H1 (cell line): Measurements from ENCODE around the gene CSF2. TPM values are rescaled to one million over a fixed set of nuclear protein-coding genes. Genes with fewer than 3 reads are reported as not detected.

ENCODE experiments used
- CTCF ChIA-PET: fragments of 300-600 bp; sonication (Branson Sonifier 250); formaldehyde crosslinking; loops from one replicate; lab custom pipeline; 2021; ENCODE audit not compliant: partially characterized antibody; lab: Charles Lee
- POLR2A ChIA-PET: fragments of 300-600 bp; sonication (Branson Sonifier 250); formaldehyde crosslinking; loops from one replicate; lab custom pipeline; 2021; ENCODE audit warnings: inconsistent platforms; ENCODE audit not compliant: partially characterized antibody; lab: Charles Lee
- DNase-seq, 2 experiments: peaks; one replicate each; pipeline versions ENCODE4 v3.0.0 to v3.0.0-alpha.2; 2010 to 2022; ENCODE audit warnings: low spot score in 2 of 2, low read depth in 1 of 2, mixed read lengths in 1 of 2
- FAIRE-seq: peaks from 2 replicates; lab custom pipeline; 2011; peaks lifted over from hg19 to GRCh38; lab: Jason Lieb, UNC
- H2AFZ ChIP-seq: 2 replicates; pipeline ENCODE4 v1.8.1; 2012; ENCODE audit warnings: low read length, inconsistent platforms
- H2AK5ac ChIP-seq: 2 replicates; pipeline ENCODE4 v1.6.1; 2013; ENCODE audit warnings: low read depth, low read length
- H2BK120ac ChIP-seq: replicated peaks from 2 replicates; pipeline ENCODE3; 2013; ENCODE audit warnings: low read depth, low read length, inconsistent platforms
- H2BK12ac ChIP-seq: 2 replicates; pipeline ENCODE4 v1.6.1; 2013; ENCODE audit warnings: low read depth, low read length
- H2BK15ac ChIP-seq: 2 replicates; pipeline ENCODE4 v1.6.1; 2013; ENCODE audit warnings: low read length
- H2BK20ac ChIP-seq: 2 replicates; pipeline ENCODE4 v1.6.1; 2013; ENCODE audit warnings: low read length
- H2BK5ac ChIP-seq: 2 replicates; pipeline ENCODE4 v1.6.1; 2013; ENCODE audit warnings: low read depth, low read length
- H3K14ac ChIP-seq: 2 replicates; pipeline ENCODE4 v1.6.1; 2013; ENCODE audit warnings: inconsistent platforms; ENCODE audit not compliant: insufficient read length
- H3K18ac ChIP-seq: 2 replicates; pipeline ENCODE4 v1.6.1; 2013; ENCODE audit warnings: low read length; ENCODE audit errors: extremely low read depth
- H3K23ac ChIP-seq: 2 replicates; pipeline ENCODE4 v1.6.1; 2013; ENCODE audit warnings: inconsistent platforms; ENCODE audit not compliant: insufficient read length
- H3K23me2 ChIP-seq: 2 replicates; pipeline ENCODE4 v1.6.1; 2013; ENCODE audit warnings: low read depth, low read length
- H3K27ac ChIP-seq: 2 replicates; pipeline ENCODE4 v1.6.1; 2011; ENCODE audit warnings: low read depth, low read length, inconsistent platforms
- H3K27me3 ChIP-seq, 4 experiments: replicated peaks in 1 of 4; 1 replicate in 1 of 4; 2 replicates in 3 of 4; pipeline versions ENCODE4 v1.6.1 to v1.8.1; 2011 to 2013; ENCODE audit warnings: low read length in 3 of 4, mild to moderate bottlenecking in 3 of 4, inconsistent platforms in 2 of 4, mixed read lengths in 2 of 4, moderate library complexity in 1 of 4; ENCODE audit not compliant: control insufficient read depth in 3 of 4, insufficient read depth in 3 of 4; ENCODE audit errors: extremely low read depth in 1 of 4
- H3K36me3 ChIP-seq, 4 experiments: 2 replicates each; pipeline versions ENCODE4 v1.6.1 to v1.8.1; 2011 to 2013; ENCODE audit warnings: mild to moderate bottlenecking in 4 of 4, low read length in 3 of 4, moderate library complexity in 2 of 4, control low read depth in 1 of 4, inconsistent platforms in 1 of 4; ENCODE audit not compliant: insufficient read depth in 4 of 4, control insufficient read depth in 2 of 4
- H3K4ac ChIP-seq: replicated peaks from 2 replicates; pipeline ENCODE3; 2013; ENCODE audit warnings: low read length, low read depth, mixed read lengths, inconsistent platforms; ENCODE audit not compliant: insufficient read length
- H3K4me1 ChIP-seq, 4 experiments: replicated peaks in 1 of 4; 1 replicate in 1 of 4; 2 replicates in 3 of 4; pipeline versions ENCODE4 v1.6.1 to v1.8.1; 2011 to 2013; ENCODE audit warnings: low read length in 3 of 4, inconsistent platforms in 2 of 4, mixed read lengths in 1 of 4; ENCODE audit not compliant: insufficient read depth in 4 of 4, control insufficient read depth in 3 of 4
- H3K4me2 ChIP-seq, 2 experiments: 2 replicates each; pipeline versions ENCODE4 v1.6.1 to v1.8.1; 2011 to 2013; ENCODE audit warnings: low read depth in 2 of 2, low read length in 2 of 2, control low read depth in 1 of 2, inconsistent platforms in 1 of 2, mild to moderate bottlenecking in 1 of 2; ENCODE audit not compliant: insufficient read depth in 1 of 2
- H3K4me3 ChIP-seq, 4 experiments: fragments of 200-600, 300-600 bp in 1 of 4; sonication (generic), shearing (Covaris generic), sonication (Bioruptor Twin) in 1 of 4; 2 replicates each; pipeline versions ENCODE4 v1.5.1 to v1.8.1; 2011 to 2016; ENCODE audit warnings: low read length in 4 of 4, low read depth in 3 of 4, control low read depth in 2 of 4, inconsistent platforms in 2 of 4, mild to moderate bottlenecking in 2 of 4, mixed read lengths in 1 of 4, moderate library complexity in 1 of 4; ENCODE audit not compliant: insufficient read depth in 2 of 4; ENCODE audit errors: extremely low read depth in 1 of 4
- H3K56ac ChIP-seq: replicated peaks from 2 replicates; pipeline ENCODE3; 2013; ENCODE audit warnings: low read depth, mild to moderate bottlenecking, mixed read lengths, low read length, inconsistent platforms; ENCODE audit not compliant: insufficient read length
- H3K79me1 ChIP-seq: 2 replicates; pipeline ENCODE4 v1.6.1; 2013; ENCODE audit warnings: low read depth, low read length, control low read depth
- H3K79me2 ChIP-seq, 2 experiments: 2 replicates each; pipeline versions ENCODE4 v1.6.1 to v1.8.1; 2012 to 2013; ENCODE audit warnings: low read length in 2 of 2, mild to moderate bottlenecking in 2 of 2, inconsistent platforms in 1 of 2; ENCODE audit not compliant: insufficient read depth in 2 of 2, control insufficient read depth in 1 of 2
- H3K9ac ChIP-seq, 4 experiments: replicated peaks in 1 of 4; 1 replicate in 1 of 4; 2 replicates in 3 of 4; pipeline versions ENCODE4 v1.6.1 to v1.8.1; 2011 to 2013; ENCODE audit warnings: low read depth in 3 of 4, low read length in 3 of 4, control low read depth in 2 of 4, mild to moderate bottlenecking in 2 of 4, moderate library complexity in 2 of 4, inconsistent platforms in 1 of 4; ENCODE audit errors: extremely low read depth in 1 of 4
- H3K9me3 ChIP-seq, 2 experiments: 2 replicates each; pipeline versions ENCODE4 v1.6.1 to v1.8.1; 2012 to 2013; ENCODE audit warnings: mild to moderate bottlenecking in 2 of 2, moderate library complexity in 2 of 2, control low read depth in 1 of 2, inconsistent platforms in 1 of 2, low read depth in 1 of 2, low read length in 1 of 2, mixed read lengths in 1 of 2; ENCODE audit not compliant: insufficient read depth in 2 of 2
- H4K20me1 ChIP-seq, 2 experiments: replicated peaks in 1 of 2; 2 replicates each; pipeline versions ENCODE3 to v1.8.1; 2011 to 2013; ENCODE audit warnings: inconsistent platforms in 2 of 2, low read length in 2 of 2, mild to moderate bottlenecking in 1 of 2; ENCODE audit not compliant: insufficient read depth in 2 of 2, control insufficient read depth in 1 of 2
- H4K5ac ChIP-seq: 2 replicates; pipeline ENCODE4 v1.6.1; 2013; ENCODE audit warnings: low read length, low read depth, mixed read lengths, inconsistent platforms; ENCODE audit not compliant: insufficient read length
- H4K8ac ChIP-seq: 2 replicates; pipeline ENCODE4 v1.8.0; 2013; ENCODE audit warnings: mild to moderate bottlenecking, moderate library complexity, low read length, inconsistent platforms; ENCODE audit not compliant: insufficient read depth; ENCODE audit errors: extremely low read depth
- H4K91ac ChIP-seq: replicated peaks from 2 replicates; pipeline ENCODE3; 2013; ENCODE audit warnings: low read length, mixed read lengths, inconsistent platforms; ENCODE audit not compliant: insufficient read length
- BRCA1 ChIP-seq: IDR thresholded peaks from 2 replicates; pipeline ENCODE4 v1.6.1; 2012; ENCODE audit warnings: low read depth, low read length, improper control_type of control experiment
- CEBPB ChIP-seq: IDR thresholded peaks from 2 replicates; pipeline ENCODE4 v1.6.1; 2012; ENCODE audit warnings: low read depth, low read length
- CREB1 ChIP-seq: IDR thresholded peaks from 2 replicates; pipeline ENCODE4 v1.6.1; 2012; ENCODE audit warnings: inconsistent platforms
- EP300 ChIP-seq, 2 experiments: IDR thresholded peaks; 1 replicate in 1 of 2; 2 replicates in 1 of 2; pipeline ENCODE4 v1.6.1; 2011 to 2012; ENCODE audit warnings: low read depth in 2 of 2, low read length in 2 of 2, mild to moderate bottlenecking in 2 of 2, borderline replicate concordance in 1 of 2, inconsistent platforms in 1 of 2, moderate library complexity in 1 of 2
- EZH2 ChIP-seq: fragments of 200-600 bp; sonication (generic); IDR thresholded peaks from 2 replicates; pipeline ENCODE4 v1.7.1; 2012; ENCODE audit warnings: low read depth, mild to moderate bottlenecking, moderate library complexity, low read length, inconsistent platforms; ENCODE audit not compliant: severe bottlenecking
- GABPA ChIP-seq: IDR thresholded peaks from 2 replicates; pipeline ENCODE4 v1.6.1; 2011; ENCODE audit warnings: mild to moderate bottlenecking, low read length, moderate library complexity, borderline replicate concordance; ENCODE audit not compliant: insufficient read depth
- POLR2A ChIP-seq, 2 experiments: IDR thresholded peaks; 1 replicate in 1 of 2; 2 replicates in 1 of 2; pipeline ENCODE4 v1.6.1; 2011; ENCODE audit warnings: low read depth in 2 of 2, low read length in 2 of 2, mild to moderate bottlenecking in 2 of 2; ENCODE audit errors: control extremely low read depth in 1 of 2
- POLR2AphosphoS5 ChIP-seq: IDR thresholded peaks from 2 replicates; pipeline ENCODE4 v1.6.1; 2011; ENCODE audit warnings: low read depth, low read length
- SIN3A ChIP-seq, 2 experiments: IDR thresholded peaks in 1 of 2; conservative IDR thresholded peaks in 1 of 2; 2 replicates each; pipeline ENCODE4 v1.6.1; 2011 to 2012; ENCODE audit warnings: low read length in 2 of 2, improper control_type of control experiment in 1 of 2, low read depth in 1 of 2, mild to moderate bottlenecking in 1 of 2
- SP1 ChIP-seq: IDR thresholded peaks from 2 replicates; pipeline ENCODE4 v1.6.1; 2011; ENCODE audit warnings: low read depth, low read length
- TAF7 ChIP-seq: optimal IDR thresholded peaks from 2 replicates; pipeline ENCODE3; 2011; ENCODE audit warnings: low read depth, mild to moderate bottlenecking, inconsistent platforms, low read length, moderate library complexity, borderline replicate concordance
- TEAD4 ChIP-seq: IDR thresholded peaks from 2 replicates; pipeline ENCODE4 v1.6.1; 2012; ENCODE audit warnings: low read depth, low read length, inconsistent platforms, mixed read lengths
- ZNF274 ChIP-seq: IDR thresholded peaks from 2 replicates; pipeline ENCODE4 v1.7.0; 2012; ENCODE audit warnings: low read length, borderline replicate concordance; ENCODE audit errors: extremely low read depth
- WGBS, 2 experiments: shearing (Covaris generic) in 1 of 2; methylation state at CpG; one replicate each; pipeline versions ENCODE4 v1.1.6 to v1.1.7; 2013 to 2015; ENCODE audit warnings: low lambda C conversion rate in 2 of 2, mixed read lengths in 2 of 2, inconsistent platforms in 1 of 2, low coverage in 1 of 2, missing lambda C conversion rate in 1 of 2; ENCODE audit not compliant: insufficient replicate concordance in 2 of 2, insufficient coverage in 1 of 2, insufficient read length in 1 of 2; ENCODE audit errors: extremely low coverage in 1 of 2, missing lambda C conversion rate in 1 of 2; 5-methylcytosine and 5-hydroxymethylcytosine counted together
- polyA plus RNA-seq, 7 experiments: library from polyadenylated mRNA; depleted of rRNA in 3 of 7; stranded (reverse) in 5 of 7; unstranded in 2 of 7; fragments of >200 nt in 5 of 7; fragments of 200-250 nt in 2 of 7; gene quantifications; 1 replicate in 5 of 7; 2 replicates in 1 of 7; 4 replicates in 1 of 7; pipeline versions ENCODE4 v1.2.1 to v1.2.3, GENCODE V29; 2011 to 2013; ENCODE audit warnings: missing spikeins in 2 of 7, mixed read lengths in 2 of 7
- total RNA-seq: library from RNA; stranded (reverse); fragmentation: NEBNext Ultra II Directional; extraction: Animal tissue kit (Norgen Biotek cat#: 25700); gene quantifications from 2 replicates; pipeline ENCODE4 v1.2.1, GENCODE V29; 2021
- TF ChIP-seq, protein P1 (sequence below): IDR thresholded peaks from 2 replicates; pipeline ENCODE4 v1.6.1; 2011; ENCODE audit warnings: low read depth, mild to moderate bottlenecking, low read length; ENCODE audit not compliant: insufficient read depth

Gene CSF2
- total and polyA plus RNA-seq, 2 of the 8 experiments (the other 6 are each of a cell fraction or from before 2014, with no cell fraction given): not detected

DNA sequence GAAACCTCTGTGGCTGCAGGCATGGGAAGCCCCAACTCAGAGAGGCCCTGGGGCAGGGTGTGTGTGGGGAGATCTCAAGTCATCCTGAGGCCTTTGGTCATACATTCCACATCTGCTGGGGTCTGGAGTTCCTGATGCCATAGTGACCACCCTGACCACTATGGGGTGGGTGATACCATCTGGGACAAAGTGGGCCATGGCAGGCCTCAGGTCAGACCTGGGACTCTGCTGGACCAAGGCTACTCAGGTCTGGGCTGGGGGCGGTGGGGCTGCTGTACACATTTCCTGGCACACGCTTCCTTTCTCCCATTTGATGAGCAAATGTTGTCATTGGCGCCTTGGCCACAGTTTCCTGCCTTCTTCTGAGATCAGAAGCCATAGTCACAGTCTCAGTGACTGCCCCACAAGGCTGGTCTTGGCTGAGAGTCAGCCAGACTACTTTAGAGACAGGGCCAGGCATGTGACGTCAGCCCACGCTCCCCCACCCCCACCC is 47.0 kb upstream of the CSF2 start:
- Histone ChIP-seq H3K23me2 (no peaks in the 10 kb centered on the region; the same call in 1 of the 2 replicates), H2BK5ac (no peak overlapping the region), H3K4ac (no peak overlapping the region), H3K79me2 (no peaks in the 10 kb centered on the region), H2BK12ac (no peak overlapping the region), H3K4me1 (no peaks in the 10 kb centered on the region), H3K56ac (no peak overlapping the region), H3K79me1 (no peaks in the 10 kb centered on the region), H4K20me1 (no peaks in the 10 kb centered on the region), H3K36me3 (no peaks in the 10 kb centered on the region), H2BK15ac (no peak overlapping the region), H3K14ac (no peak overlapping the region), H3K4me2 (no peak overlapping the region), H4K5ac (no peak overlapping the region), H2AFZ (no peak overlapping the region), H3K18ac (no peak overlapping the region), H2BK20ac (no peak overlapping the region), H3K9me3 (no peaks in the 10 kb centered on the region), H3K23ac (no peak overlapping the region), H4K91ac (no peak overlapping the region), H3K27ac (no peak overlapping the region), H3K4me3 (no peak overlapping the region), H3K9ac (no peak overlapping the region), H4K8ac (no peak overlapping the region; the same call in 1 of the 2 replicates), H3K27me3 (no peaks in the 10 kb centered on the region), H2AK5ac (no peak overlapping the region), H2BK120ac (no peak overlapping the region)
- WGBS, 2 experiments: 83% methylated on average over 5 of the region's 5 CpGs; no CpG with 5 or more reads in 1 of the 2 experiments
- POLR2A ChIA-PET: no interaction called here
- DNase-seq (no peak), FAIRE-seq (no peak)
- CTCF ChIA-PET: interaction anchor here (1.1 kb wide), 2 partner anchors 15 to 437 kb away, joined by 3 to 4 read pairs; no protein-coding TSS in a partner anchor
- TF ChIP-seq TEAD4 (no peak), EP300 (IDR thresholded peaks at IDR 0.05; ENCODE audit: borderline replicate concordance in 1 of 2, low read depth in 2 of 2, low read length in 2 of 2) (no peak), POLR2AphosphoS5 (no peak), ZNF274 (no peak), POLR2A (IDR thresholded peaks at IDR 0.05; ENCODE audit: control extremely low read depth in 1 of 2, low read depth in 2 of 2, low read length in 2 of 2) (no peak), GABPA (no peak), SIN3A (conservative IDR thresholded peaks at IDR 0.05 in 1 of 2, IDR thresholded peaks at IDR 0.05 in 1 of 2; ENCODE audit: low read depth in 1 of 2, low read length in 2 of 2) (no peak), CREB1 (no peak), BRCA1 (no peak), EZH2 (no peak), SP1 (no peak), TAF7 (no peak), CEBPB (no peak)
- TF ChIP-seq, protein P1, sequence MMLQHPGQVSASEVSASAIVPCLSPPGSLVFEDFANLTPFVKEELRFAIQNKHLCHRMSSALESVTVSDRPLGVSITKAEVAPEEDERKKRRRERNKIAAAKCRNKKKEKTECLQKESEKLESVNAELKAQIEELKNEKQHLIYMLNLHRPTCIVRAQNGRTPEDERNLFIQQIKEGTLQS: no peak
